IMR-90 (cell line): Measurements from ENCODE around the gene TTLL7. TPM values are rescaled to one million over a fixed set of nuclear protein-coding genes. Genes with fewer than 3 reads are reported as not detected.
A peak's percentile ranks its signal among the peaks of the same experiment; 100 is the strongest.

Experiments
- ATAC-seq: fragments of 200-7000 bp; cut with Tn5 transposase; 2 replicates; pipeline ENCODE4 v1.9.1; 2020; ENCODE audit warnings: low read depth, mild to moderate bottlenecking, moderate library complexity
- BruUV-seq: library from RNA; stranded (reverse); fragments of 400-500 nt; replicated peaks from 2 replicates; lab custom pipeline; 2021; lab: Mats Ljungman, UMichigan
- CTCF ChIA-PET: fragments of 300-600 bp; formaldehyde crosslinking; extraction: SDS; loops from one replicate; lab custom pipeline; 2021; ENCODE audit warnings: antibody characterized with exemption; lab: Yijun Ruan, JAX
- POLR2A ChIA-PET: fragments of 300-600 bp; sonication (Branson Sonifier 250); formaldehyde crosslinking; loops from one replicate; lab custom pipeline; 2022; ENCODE audit warnings: antibody characterized with exemption; ENCODE audit not compliant: unreplicated experiment; lab: Charles Lee
- DNase-seq: peaks from one replicate; pipeline ENCODE4 v3.0.0; 2013
- H2AFZ ChIP-seq: replicated peaks from 2 replicates; pipeline ENCODE3; 2013; ENCODE audit warnings: low read length, mild to moderate bottlenecking; ENCODE audit not compliant: poor library complexity
- H2AK5ac ChIP-seq: 2 replicates; pipeline ENCODE4 v1.6.1; 2013; ENCODE audit warnings: low read depth, low read length, inconsistent platforms
- H2AK9ac ChIP-seq: replicated peaks from 2 replicates; pipeline ENCODE3; 2013; ENCODE audit warnings: mild to moderate bottlenecking, low read depth, low read length, moderate library complexity; ENCODE audit not compliant: poor library complexity
- H2BK120ac ChIP-seq: 2 replicates; pipeline ENCODE4 v1.6.1; 2013; ENCODE audit warnings: low read depth, low read length, inconsistent platforms
- H2BK15ac ChIP-seq: 3 replicates; pipeline ENCODE4 v1.6.1; 2013; ENCODE audit warnings: low read depth, low read length, inconsistent platforms
- H2BK20ac ChIP-seq: 2 replicates; pipeline ENCODE4 v1.6.1; 2013; ENCODE audit warnings: low read depth, mild to moderate bottlenecking, inconsistent platforms, low read length, moderate library complexity
- H2BK5ac ChIP-seq: 2 replicates; pipeline ENCODE4 v1.6.1; 2013; ENCODE audit warnings: mild to moderate bottlenecking, low read depth, low read length, inconsistent platforms; ENCODE audit not compliant: poor library complexity, severe bottlenecking
- H3K14ac ChIP-seq: replicated peaks from 2 replicates; pipeline ENCODE4 v1.6.1; 2013; ENCODE audit warnings: low read depth, low read length, inconsistent platforms
- H3K18ac ChIP-seq: 2 replicates; pipeline ENCODE4 v1.6.1; 2013; ENCODE audit warnings: low read depth, low read length, control low read depth
- H3K23ac ChIP-seq: 2 replicates; pipeline ENCODE4 v1.6.1; 2013; ENCODE audit warnings: low read depth, low read length, inconsistent platforms
- H3K27ac ChIP-seq: 2 replicates; pipeline ENCODE4 v1.5.1; 2013; ENCODE audit warnings: mild to moderate bottlenecking, control low read depth, low read length; ENCODE audit not compliant: insufficient read depth
- H3K27me3 ChIP-seq: 2 replicates; pipeline ENCODE4 v1.6.1; 2013; ENCODE audit warnings: low read length; ENCODE audit not compliant: control insufficient read depth, insufficient read depth
- H3K36me3 ChIP-seq: 2 replicates; pipeline ENCODE4 v1.6.1; 2013; ENCODE audit warnings: low read length, mixed read lengths; ENCODE audit not compliant: control insufficient read depth, insufficient read depth
- H3K4ac ChIP-seq: 2 replicates; pipeline ENCODE4 v1.6.1; 2013; ENCODE audit warnings: low read depth, low read length, inconsistent platforms
- H3K4me1 ChIP-seq: 2 replicates; pipeline ENCODE4 v1.6.1; 2013; ENCODE audit warnings: low read length, mixed read lengths; ENCODE audit not compliant: control insufficient read depth, insufficient read depth
- H3K4me2 ChIP-seq: 2 replicates; pipeline ENCODE4 v1.6.1; 2013; ENCODE audit warnings: low read depth, mild to moderate bottlenecking, control low read depth, low read length, moderate library complexity
- H3K4me3 ChIP-seq: 2 replicates; pipeline ENCODE4 v1.5.1; 2013; ENCODE audit warnings: low read depth, mild to moderate bottlenecking, control low read depth, low read length, moderate library complexity; ENCODE audit not compliant: insufficient read depth
- H3K56ac ChIP-seq: 2 replicates; pipeline ENCODE4 v1.6.1; 2013; ENCODE audit warnings: low read length, inconsistent platforms; ENCODE audit not compliant: insufficient read depth; ENCODE audit errors: extremely low read depth
- H3K79me1 ChIP-seq, 2 experiments: 2 replicates each; pipeline ENCODE4 v1.6.1; 2013; ENCODE audit warnings: low read length in 2 of 2, inconsistent platforms in 1 of 2, low read depth in 1 of 2
- H3K9ac ChIP-seq: 2 replicates; pipeline ENCODE4 v1.6.1; 2013; ENCODE audit warnings: low read depth, low read length, control low read depth
- H3K9me1 ChIP-seq: 2 replicates; pipeline ENCODE4 v1.6.1; 2013; ENCODE audit warnings: low read length, inconsistent platforms; ENCODE audit not compliant: insufficient read depth
- H3K9me3 ChIP-seq: 2 replicates; pipeline ENCODE4 v1.6.1; 2013; ENCODE audit warnings: low read length; ENCODE audit not compliant: control insufficient read depth, insufficient read depth
- H4K20me1 ChIP-seq: 2 replicates; pipeline ENCODE4 v1.6.1; 2013; ENCODE audit warnings: low read length, inconsistent platforms; ENCODE audit not compliant: insufficient read depth
- H4K5ac ChIP-seq: 2 replicates; pipeline ENCODE4 v1.6.1; 2013; ENCODE audit warnings: mild to moderate bottlenecking, low read depth, low read length, control low read depth
- H4K8ac ChIP-seq, 2 experiments: 2 replicates each; pipeline ENCODE4 v1.6.1; 2013; ENCODE audit warnings: low read depth in 2 of 2, low read length in 2 of 2, control low read depth in 1 of 2, inconsistent platforms in 1 of 2
- H4K91ac ChIP-seq: 2 replicates; pipeline ENCODE4 v1.6.1; 2013; ENCODE audit warnings: low read depth, low read length, inconsistent platforms; ENCODE audit not compliant: insufficient read depth
- BHLHE40 ChIP-seq: fragments of 150-350 bp; IDR thresholded peaks from 2 replicates; pipeline ENCODE4 v1.6.1; 2016; ENCODE audit warnings: mild to moderate bottlenecking, low read depth, low read length
- MAZ ChIP-seq: IDR thresholded peaks from 2 replicates; pipeline ENCODE4 v1.6.1; 2012; ENCODE audit warnings: low read depth, mild to moderate bottlenecking, low read length, improper control_type of control experiment, moderate library complexity, borderline replicate concordance
- POLR2A ChIP-seq: IDR thresholded peaks from 2 replicates; pipeline ENCODE4 v1.6.1; 2012; ENCODE audit warnings: mild to moderate bottlenecking, low read depth, low read length
- USF2 ChIP-seq: fragments of 150-350 bp; IDR thresholded peaks from 2 replicates; pipeline ENCODE4 v1.6.1; 2017; ENCODE audit warnings: mild to moderate bottlenecking, antibody characterized with exemption, low read length, low read depth
- WGBS, 2 experiments: methylation state at CpG; one replicate each; pipeline versions ENCODE4 v1.1.5 to v1.1.7; 2013; ENCODE audit warnings: missing lambda C conversion rate in 2 of 2; ENCODE audit not compliant: insufficient read length in 1 of 2; ENCODE audit errors: extremely low coverage in 2 of 2; 5-methylcytosine and 5-hydroxymethylcytosine counted together
- dilution Hi-C: fragments of 300-500 bp; cut with HindIII; formaldehyde crosslinking; loops from one replicate; pipeline ENCODE4 v1.14.3; 2018; ENCODE audit warnings: low sequenced_read_pairs; ENCODE audit not compliant: unreplicated experiment
- in situ Hi-C: fragments of 300-500 bp; cut with MboI; formaldehyde crosslinking; loops from 3 replicates; pipeline ENCODE4 v1.14.3; 2019; ENCODE audit warnings: low sequenced_read_pairs, inconsistent platforms, mixed read lengths
- intact Hi-C: fragments of 100-400 bp; cut with micrococcal nuclease; formaldehyde crosslinking; loops from 2 replicates; pipeline ENCODE4 v1.10.0; 2022
- polyA plus RNA-seq, 3 experiments: library from polyadenylated mRNA; depleted of rRNA; stranded (reverse); fragments of >200 nt; gene quantifications; 2 replicates each; pipeline ENCODE4 v1.2.3, GENCODE V29; 2012; ENCODE audit warnings: low replicate concordance in 1 of 3
- total RNA-seq: library from RNA; depleted of rRNA; stranded (reverse); fragments of >200 nt; gene quantifications from 2 replicates; pipeline ENCODE4 v1.2.3, GENCODE V29; 2012

The TTLL7 gene
- total and polyA plus RNA-seq, 2 of the 4 experiments (the other 2 are of a cell fraction), result 5.7 to 8.1 TPM

DNA sequence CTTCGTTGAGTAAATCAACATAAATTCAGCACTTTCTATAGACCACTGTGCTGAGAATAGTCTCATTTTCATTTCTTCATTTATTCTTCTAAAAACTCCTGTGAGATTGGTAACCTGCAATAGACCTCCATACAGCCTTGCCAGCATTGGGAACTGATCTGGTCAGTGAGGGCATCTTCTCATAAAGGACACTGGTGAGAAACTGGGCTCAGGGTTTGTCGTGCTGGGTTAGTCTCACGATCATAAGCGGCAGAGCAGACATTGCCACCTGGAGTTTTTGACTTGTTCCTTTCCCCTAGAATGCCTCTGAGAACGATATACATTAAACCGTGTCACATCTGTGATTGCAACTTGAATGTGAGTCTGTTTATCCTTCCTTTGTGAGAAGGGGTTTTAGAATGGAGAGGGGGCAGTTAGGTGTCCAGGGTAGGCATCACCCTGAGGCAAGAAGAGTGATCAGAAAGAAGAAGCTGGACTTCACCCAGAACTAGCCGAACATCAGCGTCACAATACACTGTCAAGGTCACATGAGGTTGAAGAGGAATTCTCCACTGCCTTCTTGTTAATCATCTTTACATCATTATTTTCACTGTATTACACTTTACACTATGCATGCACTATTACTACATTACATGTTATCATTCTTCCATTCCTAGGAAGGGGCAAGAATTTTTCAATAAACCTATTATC lies 1.4 kb upstream of the TTLL7 start (continued):
- no peak for TF ChIP-seq USF2

GRCh38 chr1:83999316-83999819 lies 436 bp upstream of the TTLL7 start:
- peaks cover 2% of the 10 kb centered on the region; the same call in 1 of the 2 replicates for H3K9me1 ChIP-seq
- no peaks in the 10 kb centered on the region for H3K36me3 ChIP-seq
- in situ Hi-C loops (no loop called here), dilution Hi-C loops (no loop called here), intact Hi-C loops (loop anchor here (2.0 kb wide), 2 partner anchors 79 to 123 kb away; no protein-coding TSS in a partner anchor)
- peak overlapping the region; percentile 100 for H2BK120ac ChIP-seq
- H2BK5ac ChIP-seq, result peak overlapping the region; percentile 88
- DNase-seq (peak; percentile 69), ATAC-seq (peak; percentile 93)
- peak overlapping the region; percentile 98 for H3K4ac ChIP-seq
- H2BK15ac ChIP-seq, result peak overlapping the region; percentile 98; the same call in 2 of the 3 replicates
- H3K4me1 ChIP-seq, result no peaks in the 10 kb centered on the region; the same call in 1 of the 2 replicates
- peak overlapping the region; percentile 81 for H2AK9ac ChIP-seq
- H3K4me2 ChIP-seq, result peak overlapping the region; percentile 72
- peak overlapping the region; percentile 99 for H3K14ac ChIP-seq
- peak overlapping the region; percentile 89 for H3K27ac ChIP-seq
- no TSS peak for BruUV-seq
- H4K5ac ChIP-seq, result peak overlapping the region; percentile 84
- H3K56ac ChIP-seq, result peak overlapping the region; percentile 96
- H2BK20ac ChIP-seq, result peak overlapping the region; percentile 99
- peak overlapping the region; percentile 99 for H2AFZ ChIP-seq
- H4K8ac ChIP-seq, result peak overlapping the region; percentile 84 to 97; a peak in 3 of 4 replicates
- H2AK5ac ChIP-seq, result 0 out of 2 replicates have a peak overlapping the region, but pooled peaks have one; percentile 12
- TF ChIP-seq POLR2A (peak; percentile 20; the same call in 1 of the 2 replicates), MAZ (no peak), BHLHE40 (no peak)
- peak overlapping the region; percentile 76 for H3K4me3 ChIP-seq
- no peaks in the 10 kb centered on the region for H3K27me3 ChIP-seq
- peak overlapping the region; percentile 72; the same call in 1 of the 2 replicates for H3K18ac ChIP-seq
- ChIA-PET POLR2A (interaction anchor here (0.5 kb wide), 1 partner anchor 433 kb away, joined by 3 read pairs; no protein-coding TSS in a partner anchor), CTCF (no interaction called here)
- peak overlapping the region; percentile 99 for H3K23ac ChIP-seq
- peak overlapping the region; percentile 97 for H3K9ac ChIP-seq
- H3K9me3 ChIP-seq, result no peaks in the 10 kb centered on the region
- H4K20me1 ChIP-seq, result no peaks in the 10 kb centered on the region; the same call in 1 of the 2 replicates
- peak overlapping the region; percentile 95 for H4K91ac ChIP-seq
- peaks cover 5 to 19% of the 10 kb centered on the region in 2 experiments; a peak in 2 of 4 replicates for H3K79me1 ChIP-seq
- WGBS, 2 experiments, result 7% methylated on average over 2 of the region's 26 CpGs; no CpG with 5 or more reads in 1 of the 2 experiments
